Measurements from ENCODE around the gene SPEF2. TPM values are rescaled to one million over a fixed set of nuclear protein-coding genes. Genes with fewer than 3 reads are reported as not detected.

SPEF2 gene
- total RNA-seq, 1 experiment from 2014 or later, result 0.15 TPM

DNA sequence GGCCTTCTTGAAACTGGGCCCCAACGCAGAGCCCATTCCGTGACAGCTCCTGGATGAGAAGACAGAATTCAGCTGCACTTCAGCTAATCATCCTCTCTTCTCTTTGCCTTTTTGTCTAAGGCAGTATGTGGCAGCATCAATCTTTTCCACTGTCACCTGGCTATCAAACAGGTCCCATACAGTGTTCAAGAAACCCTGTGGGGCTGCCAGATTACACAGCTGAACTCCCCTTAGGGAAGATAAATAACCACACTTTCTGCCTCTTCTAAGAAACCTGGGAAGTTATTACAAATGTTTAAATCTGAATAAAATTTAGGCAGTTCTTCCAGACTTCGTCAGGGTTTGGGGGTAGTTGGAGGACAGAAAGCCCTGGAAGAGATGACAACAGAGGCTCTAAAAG lies 61.0 kb downstream of the SPEF2 start (continued):
- TF ChIP-seq, protein P1, sequence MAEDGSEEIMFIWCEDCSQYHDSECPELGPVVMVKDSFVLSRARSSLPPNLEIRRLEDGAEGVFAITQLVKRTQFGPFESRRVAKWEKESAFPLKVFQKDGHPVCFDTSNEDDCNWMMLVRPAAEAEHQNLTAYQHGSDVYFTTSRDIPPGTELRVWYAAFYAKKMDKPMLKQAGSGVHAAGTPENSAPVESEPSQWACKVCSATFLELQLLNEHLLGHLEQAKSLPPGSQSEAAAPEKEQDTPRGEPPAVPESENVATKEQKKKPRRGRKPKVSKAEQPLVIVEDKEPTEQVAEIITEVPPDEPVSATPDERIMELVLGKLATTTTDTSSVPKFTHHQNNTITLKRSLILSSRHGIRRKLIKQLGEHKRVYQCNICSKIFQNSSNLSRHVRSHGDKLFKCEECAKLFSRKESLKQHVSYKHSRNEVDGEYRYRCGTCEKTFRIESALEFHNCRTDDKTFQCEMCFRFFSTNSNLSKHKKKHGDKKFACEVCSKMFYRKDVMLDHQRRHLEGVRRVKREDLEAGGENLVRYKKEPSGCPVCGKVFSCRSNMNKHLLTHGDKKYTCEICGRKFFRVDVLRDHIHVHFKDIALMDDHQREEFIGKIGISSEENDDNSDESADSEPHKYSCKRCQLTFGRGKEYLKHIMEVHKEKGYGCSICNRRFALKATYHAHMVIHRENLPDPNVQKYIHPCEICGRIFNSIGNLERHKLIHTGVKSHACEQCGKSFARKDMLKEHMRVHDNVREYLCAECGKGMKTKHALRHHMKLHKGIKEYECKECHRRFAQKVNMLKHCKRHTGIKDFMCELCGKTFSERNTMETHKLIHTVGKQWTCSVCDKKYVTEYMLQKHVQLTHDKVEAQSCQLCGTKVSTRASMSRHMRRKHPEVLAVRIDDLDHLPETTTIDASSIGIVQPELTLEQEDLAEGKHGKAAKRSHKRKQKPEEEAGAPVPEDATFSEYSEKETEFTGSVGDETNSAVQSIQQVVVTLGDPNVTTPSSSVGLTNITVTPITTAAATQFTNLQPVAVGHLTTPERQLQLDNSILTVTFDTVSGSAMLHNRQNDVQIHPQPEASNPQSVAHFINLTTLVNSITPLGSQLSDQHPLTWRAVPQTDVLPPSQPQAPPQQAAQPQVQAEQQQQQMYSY (CRISPR knock-in tag; IDR thresholded peaks at IDR 0.05), result no peak

- Mint-ChIP-seq H3K27me3 (ENCODE audit: low read depth) (no peaks in the 10 kb centered on the region), H3K9me3 (no peaks in the 10 kb centered on the region), H3K27ac (no peak overlapping the region), H3K4me3 (no peak overlapping the region), H3K36me3 (no peaks in the 10 kb centered on the region), H3K4me1 (peaks cover 7% of the 10 kb centered on the region)
- ATAC-seq (no peak), DNase-seq (ENCODE audit: low spot score) (no peak)
- POLR2A ChIA-PET, result no interaction called here
- CTCF ChIA-PET, result interaction anchor here (1.1 kb wide), 1 partner anchor 27 kb away, joined by 4 read pairs; no protein-coding TSS in a partner anchor
- TF ChIP-seq ZNF317 (CRISPR knock-in tag; IDR thresholded peaks at IDR 0.05; ENCODE audit: borderline replicate concordance, low read depth) (no peak), ZNF425 (CRISPR knock-in tag; conservative IDR thresholded peaks at IDR 0.05) (no peak), GRHL2 (CRISPR knock-in tag; IDR thresholded peaks at IDR 0.05; ENCODE audit: insufficient replicate concordance, severe bottlenecking) (no peak), ZNF416 (CRISPR knock-in tag; IDR thresholded peaks at IDR 0.05) (no peak), ZNF396 (CRISPR knock-in tag; IDR thresholded peaks at IDR 0.05; ENCODE audit: borderline replicate concordance) (no peak), TP53 (CRISPR knock-in tag; IDR thresholded peaks at IDR 0.05) (no peak), CBFB (CRISPR knock-in tag; IDR thresholded peaks at IDR 0.05; ENCODE audit: low read depth) (no peak), SOX15 (CRISPR knock-in tag; IDR thresholded peaks at IDR 0.05) (no peak), NR3C1 (CRISPR knock-in tag; conservative IDR thresholded peaks at IDR 0.05; ENCODE audit: low read depth) (no peak)
- TF ChIP-seq, protein P2, sequence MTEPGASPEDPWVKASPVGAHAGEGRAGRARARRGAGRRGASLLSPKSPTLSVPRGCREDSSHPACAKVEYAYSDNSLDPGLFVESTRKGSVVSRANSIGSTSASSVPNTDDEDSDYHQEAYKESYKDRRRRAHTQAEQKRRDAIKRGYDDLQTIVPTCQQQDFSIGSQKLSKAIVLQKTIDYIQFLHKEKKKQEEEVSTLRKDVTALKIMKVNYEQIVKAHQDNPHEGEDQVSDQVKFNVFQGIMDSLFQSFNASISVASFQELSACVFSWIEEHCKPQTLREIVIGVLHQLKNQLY (CRISPR knock-in tag; IDR thresholded peaks at IDR 0.05), result no peak
- TF ChIP-seq, protein P3, sequence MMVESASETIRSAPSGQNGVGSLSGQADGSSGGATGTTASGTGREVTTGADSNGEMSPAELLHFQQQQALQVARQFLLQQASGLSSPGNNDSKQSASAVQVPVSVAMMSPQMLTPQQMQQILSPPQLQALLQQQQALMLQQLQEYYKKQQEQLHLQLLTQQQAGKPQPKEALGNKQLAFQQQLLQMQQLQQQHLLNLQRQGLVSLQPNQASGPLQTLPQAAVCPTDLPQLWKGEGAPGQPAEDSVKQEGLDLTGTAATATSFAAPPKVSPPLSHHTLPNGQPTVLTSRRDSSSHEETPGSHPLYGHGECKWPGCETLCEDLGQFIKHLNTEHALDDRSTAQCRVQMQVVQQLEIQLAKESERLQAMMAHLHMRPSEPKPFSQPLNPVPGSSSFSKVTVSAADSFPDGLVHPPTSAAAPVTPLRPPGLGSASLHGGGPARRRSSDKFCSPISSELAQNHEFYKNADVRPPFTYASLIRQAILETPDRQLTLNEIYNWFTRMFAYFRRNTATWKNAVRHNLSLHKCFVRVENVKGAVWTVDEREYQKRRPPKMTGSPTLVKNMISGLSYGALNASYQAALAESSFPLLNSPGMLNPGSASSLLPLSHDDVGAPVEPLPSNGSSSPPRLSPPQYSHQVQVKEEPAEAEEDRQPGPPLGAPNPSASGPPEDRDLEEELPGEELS (CRISPR knock-in tag; IDR thresholded peaks at IDR 0.05), result no peak
- TF ChIP-seq, protein P4, sequence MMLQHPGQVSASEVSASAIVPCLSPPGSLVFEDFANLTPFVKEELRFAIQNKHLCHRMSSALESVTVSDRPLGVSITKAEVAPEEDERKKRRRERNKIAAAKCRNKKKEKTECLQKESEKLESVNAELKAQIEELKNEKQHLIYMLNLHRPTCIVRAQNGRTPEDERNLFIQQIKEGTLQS (CRISPR knock-in tag; conservative IDR thresholded peaks at IDR 0.05), result no peak
These were observed 61.7 kb downstream of the SPEF2 start for GRCh38 chr5:35679357-35679756.

- H3K36me3 Mint-ChIP-seq, result no peaks in the 10 kb centered on the region
- ChIA-PET POLR2A (no interaction called here), CTCF (no interaction called here)
- TF ChIP-seq JAZF1 (CRISPR knock-in tag; IDR thresholded peaks at IDR 0.05) (no peak), GTF2I (CRISPR knock-in tag; conservative IDR thresholded peaks at IDR 0.05) (no peak), RORB (CRISPR knock-in tag; IDR thresholded peaks at IDR 0.05) (no peak), IRF2 (CRISPR knock-in tag; IDR thresholded peaks at IDR 0.05; ENCODE audit: borderline replicate concordance, low read depth) (no peak), HMGA2 (CRISPR knock-in tag; IDR thresholded peaks at IDR 0.05) (no peak), E2F4 (CRISPR knock-in tag; IDR thresholded peaks at IDR 0.05; ENCODE audit: borderline replicate concordance, low read depth) (no peak)
- H3K4me1 Mint-ChIP-seq, result 0 out of 2 replicates have a peak, but pooled peaks cover 3% of the 10 kb centered on the region
- H3K27ac Mint-ChIP-seq, result no peak overlapping the region
- H3K4me3 Mint-ChIP-seq, result no peak overlapping the region
- no peak for DNase-seq (ENCODE audit: low spot score)
- no peaks in the 10 kb centered on the region for H3K27me3 Mint-ChIP-seq (ENCODE audit: low read depth)
- H3K9me3 Mint-ChIP-seq, result no peaks in the 10 kb centered on the region
- no peak for ATAC-seq
These were observed 64.2 kb downstream of the SPEF2 start for GRCh38 chr5:35681911-35682310.
